Stimulated activated CD4-positive, alpha-beta T cell treated with anti-CD3 and anti-CD28 coated beads, Interleukin-4, amount 100 ng/mL, for 1 hour (primary cell): ENCODE data around the gene ERRFI1.

Experiments used
- DNase-seq: peaks from one replicate; pipeline ENCODE4 v3.0.0-alpha.2; 2020

The ERRFI1 gene

DNA sequence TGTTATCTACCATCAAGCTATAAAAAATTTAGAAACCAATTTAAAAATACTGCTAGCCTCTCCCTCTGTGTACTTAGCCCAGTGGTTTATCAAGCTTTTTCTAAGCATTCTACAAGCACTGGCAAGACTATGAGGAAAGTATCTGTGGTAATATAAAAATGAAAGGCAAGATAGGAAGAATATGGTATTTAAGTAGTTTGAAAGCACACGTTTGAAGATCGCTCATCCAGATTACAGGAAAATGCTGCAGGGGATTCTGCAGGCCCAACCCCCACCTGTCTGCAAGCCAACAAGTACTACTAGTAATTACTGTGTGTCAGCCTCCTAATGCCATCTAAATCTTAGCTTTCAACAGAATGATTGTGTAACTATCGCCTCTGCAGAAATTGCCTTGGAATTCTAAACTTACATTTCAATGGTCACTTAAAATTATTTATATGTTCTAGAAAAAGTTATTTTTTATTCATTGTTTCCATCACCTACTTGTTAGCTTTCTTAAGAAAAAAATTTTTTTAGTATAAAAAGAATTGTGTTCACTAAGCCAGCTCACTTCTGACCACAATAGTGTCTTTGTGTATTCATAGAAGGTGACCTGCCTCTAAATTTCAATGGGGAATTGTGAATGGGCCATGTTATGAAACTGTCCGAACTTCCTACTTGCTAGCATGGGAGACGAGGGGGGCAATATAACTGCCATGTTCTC is 8.5 kb downstream of the ERRFI1 start:
- DNase-seq = no peak

DNA sequence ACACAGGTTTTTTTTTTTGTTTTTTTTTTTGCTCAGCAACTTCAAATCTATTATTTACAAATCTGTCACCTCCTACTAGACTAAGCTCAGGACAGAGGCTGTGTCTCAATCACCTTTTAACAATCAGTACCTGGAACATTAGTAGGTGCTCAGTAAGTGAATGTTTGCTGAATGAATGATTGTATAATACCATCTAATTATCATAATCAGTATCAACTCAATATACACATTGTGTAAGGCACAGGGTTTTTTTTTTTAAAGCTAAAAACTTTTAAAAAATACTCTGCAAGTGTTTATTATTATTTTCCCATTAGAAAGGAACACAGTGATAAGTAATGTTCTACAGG is 9.2 kb downstream of the ERRFI1 start:
- no peak for DNase-seq

GRCh38 chr1:8016210-8016894 is 9.8 kb downstream of the ERRFI1 start:
- DNase-seq = no peak

DNA sequence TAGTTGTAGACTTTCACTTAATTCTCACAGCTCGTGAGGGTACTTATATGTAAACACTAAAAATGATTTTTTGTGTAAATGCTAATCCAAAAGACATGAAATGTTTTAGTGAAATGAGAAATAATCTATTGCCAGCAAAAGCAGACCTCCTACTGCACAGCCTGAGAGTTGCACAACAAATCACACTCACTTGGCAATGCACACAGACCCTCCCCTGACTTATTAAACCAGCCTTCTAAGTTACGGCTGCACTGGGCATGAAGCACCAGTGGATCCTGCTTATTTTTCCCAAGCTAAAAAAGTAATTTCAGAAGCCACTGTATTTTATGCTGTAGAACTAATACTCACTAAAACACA is 10.3 kb downstream of the ERRFI1 start:
- no peak for DNase-seq

DNA sequence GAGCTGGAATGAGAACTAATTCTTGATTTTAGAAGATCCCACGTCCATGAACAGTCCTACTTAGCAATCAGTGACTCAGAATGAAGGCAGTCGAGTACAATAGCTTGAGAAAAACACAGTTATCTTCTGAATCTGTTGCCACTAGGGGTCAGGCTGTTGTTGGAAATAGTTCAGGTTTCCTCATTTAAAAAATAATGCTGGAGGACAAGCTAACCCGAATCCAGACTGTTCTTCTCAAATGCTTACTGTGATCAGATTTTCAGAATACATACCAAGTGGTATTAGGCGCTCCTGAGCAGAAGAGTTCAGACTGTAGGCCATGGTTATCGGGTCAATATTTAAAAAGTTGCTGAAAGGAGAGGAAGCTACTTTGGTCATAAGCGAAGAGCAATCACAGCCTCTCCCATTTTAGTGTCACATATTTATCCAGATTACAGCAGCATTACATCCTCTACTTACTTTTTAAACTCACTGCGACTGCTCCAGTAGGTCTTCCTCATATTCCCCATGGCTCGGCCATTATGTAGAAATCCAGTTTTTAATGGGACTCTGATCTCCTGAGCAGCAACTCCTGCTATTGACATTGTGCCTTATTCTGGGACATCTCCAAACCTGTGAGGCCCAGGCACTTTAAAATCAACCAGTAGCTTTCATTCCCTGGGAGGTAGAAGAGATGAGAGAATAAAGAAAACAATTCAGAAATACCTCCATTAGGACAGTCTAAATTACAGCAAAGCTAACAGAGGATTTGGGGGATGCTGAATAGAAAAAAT is 10.9 kb downstream of the ERRFI1 start:
- DNase-seq = no peak

DNA sequence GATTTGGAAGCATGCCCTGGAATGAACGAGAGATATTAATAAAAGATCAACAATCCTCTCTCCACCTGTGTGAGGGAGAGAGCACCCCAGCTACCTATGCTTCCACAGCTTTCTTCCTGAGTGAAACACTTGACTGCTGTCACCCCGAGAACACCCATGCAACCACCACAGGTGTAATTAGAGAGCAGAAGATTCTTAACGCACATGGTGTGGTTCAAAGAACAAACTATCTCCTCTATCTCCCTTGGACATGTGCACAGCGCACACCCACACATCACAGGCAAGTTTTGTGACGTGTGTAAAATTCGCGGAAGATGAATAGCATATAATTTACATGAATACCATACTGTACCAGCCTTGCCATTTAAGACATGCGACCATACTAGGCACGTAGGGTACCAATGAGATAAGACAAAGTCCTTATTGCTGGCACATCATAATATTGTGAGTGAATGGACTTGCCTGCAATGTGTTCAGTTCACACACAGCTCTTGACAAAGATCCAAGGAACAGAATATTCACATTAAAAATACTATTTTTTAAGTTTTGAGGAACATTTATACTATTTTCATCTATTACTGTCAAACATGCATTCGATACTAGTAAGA is 11.6 kb downstream of the ERRFI1 start:
- no peak for DNase-seq

- no peak for DNase-seq
These were observed 12.3 kb downstream of the ERRFI1 start for GRCh38 chr1:8013800-8014199.

DNA sequence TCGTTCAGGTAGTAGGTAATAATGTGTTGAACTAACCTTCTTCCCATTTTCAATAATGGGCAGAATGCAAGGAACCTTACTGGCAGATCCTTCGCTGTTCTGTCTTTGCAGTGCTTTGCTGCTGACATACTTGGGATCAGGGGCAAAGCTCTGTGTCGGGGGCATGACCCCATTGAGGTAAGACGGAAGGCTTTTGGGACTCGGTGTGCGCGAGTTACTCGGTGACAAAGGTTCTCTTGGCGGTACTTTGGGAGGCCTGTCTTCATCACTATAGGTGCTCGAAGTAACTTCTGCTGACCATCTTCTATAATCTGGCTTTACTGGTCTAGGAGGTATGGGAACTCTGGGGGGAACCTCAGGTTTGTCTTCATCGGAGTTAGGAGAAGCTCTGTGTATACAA is 12.7 kb downstream of the ERRFI1 start:
- no peak for DNase-seq

- DNase-seq = no peak
These were observed 13.2 kb downstream of the ERRFI1 start for GRCh38 chr1:8012955-8013354.

GRCh38 chr1:8011923-8012858 is 13.9 kb downstream of the ERRFI1 start:
- no peak for DNase-seq

DNA sequence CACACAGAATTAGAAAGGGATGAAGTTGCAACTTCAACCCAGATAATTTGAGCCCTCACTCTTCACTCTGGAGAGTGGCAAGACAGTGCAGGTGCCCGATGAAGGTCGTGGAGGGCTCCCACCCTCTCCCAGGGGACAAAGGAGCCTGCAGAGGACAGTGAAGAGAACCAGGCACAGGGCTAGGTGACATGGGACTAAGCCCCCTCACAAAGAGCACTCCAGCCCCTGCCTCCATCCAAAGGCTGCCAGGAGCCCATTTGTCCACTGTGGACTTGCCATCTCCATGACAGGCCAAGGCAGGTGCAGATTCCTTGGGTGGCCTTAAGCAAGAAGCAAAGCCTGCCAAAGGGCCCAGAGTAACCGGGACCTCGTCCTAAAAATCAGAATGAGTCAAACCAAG is 15.1 kb downstream of the ERRFI1 start:
- DNase-seq = no peak

- DNase-seq = no peak
These were observed 15.9 kb downstream of the ERRFI1 start for GRCh38 chr1:8010080-8010664.

- DNase-seq = no peak
These were observed 16.8 kb downstream of the ERRFI1 start for GRCh38 chr1:8009043-8010002.

- no peak for DNase-seq
These were observed 19.8 kb downstream of the ERRFI1 start for GRCh38 chr1:8006037-8006963.

DNA sequence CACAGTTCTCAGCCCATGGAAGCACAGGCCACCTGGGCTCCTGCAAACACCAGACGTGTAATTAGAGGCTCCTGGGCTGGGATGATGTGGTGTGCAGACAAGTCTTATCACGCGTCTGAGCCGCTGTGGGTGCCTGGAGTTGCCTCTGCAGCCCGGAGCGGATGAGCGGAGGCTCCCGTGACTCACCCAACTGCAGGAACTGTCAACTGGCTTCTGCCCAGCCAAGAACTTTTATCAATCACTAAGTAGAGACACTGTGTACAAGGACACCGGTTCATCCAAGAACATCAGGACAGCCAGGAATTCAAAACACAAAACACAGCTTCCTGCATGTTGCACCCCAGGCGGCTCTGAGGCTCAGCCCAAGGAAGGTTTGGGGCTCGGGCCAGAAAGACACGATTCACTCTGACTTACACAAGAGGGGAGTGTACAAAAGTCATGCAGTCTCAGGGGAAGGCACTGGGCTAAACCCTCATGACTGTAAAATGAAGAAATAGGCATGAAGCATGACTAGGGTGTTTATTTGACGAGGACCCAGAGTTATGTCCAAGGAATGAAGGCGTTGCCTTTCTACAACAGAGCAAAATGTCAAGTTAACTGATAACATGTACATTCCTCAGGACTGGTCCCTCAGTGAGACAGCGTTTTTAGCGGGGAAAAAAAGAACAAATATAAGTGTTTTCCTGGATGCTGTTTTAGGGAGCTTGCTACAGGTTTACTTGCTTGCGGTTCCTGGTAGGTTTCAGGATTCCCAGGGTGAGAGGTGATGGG is 21.1 kb downstream of the ERRFI1 start:
- no peak for DNase-seq

DNA sequence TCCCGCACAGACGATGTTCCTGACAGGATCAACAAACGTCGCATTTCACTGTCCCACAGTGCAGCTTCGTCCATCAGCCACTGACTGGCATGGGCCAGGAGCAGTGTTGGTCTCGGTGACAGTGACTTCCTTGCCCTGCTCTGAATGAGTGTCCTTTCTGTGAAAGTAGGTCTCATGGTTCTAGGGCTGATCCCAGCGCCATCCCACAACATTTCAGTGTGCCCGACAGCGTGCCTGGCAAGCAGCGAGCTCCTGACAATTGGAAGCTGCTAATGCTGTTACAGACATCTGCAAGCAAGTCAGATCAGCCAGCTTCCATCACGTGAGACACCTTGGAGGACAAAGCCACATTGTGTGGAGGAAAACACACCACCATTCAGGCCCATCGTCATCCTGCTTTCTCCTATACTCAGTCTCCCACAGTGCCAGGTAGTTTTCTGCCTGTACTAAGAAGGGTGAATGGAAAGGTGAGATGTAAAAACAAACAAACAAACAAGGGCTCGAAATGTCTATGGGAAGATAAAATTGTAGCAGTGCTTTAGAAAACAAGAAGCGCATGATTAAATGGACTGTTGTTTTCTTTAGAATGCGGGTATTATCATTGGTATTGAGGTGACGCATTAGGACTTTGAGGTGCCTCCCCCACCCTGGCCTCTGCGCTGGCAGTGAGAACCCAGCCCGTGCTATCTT is 21.9 kb downstream of the ERRFI1 start:
- no peak for DNase-seq

GRCh38 chr1:8003438-8004112 is 22.5 kb downstream of the ERRFI1 start:
- DNase-seq = no peak

DNA sequence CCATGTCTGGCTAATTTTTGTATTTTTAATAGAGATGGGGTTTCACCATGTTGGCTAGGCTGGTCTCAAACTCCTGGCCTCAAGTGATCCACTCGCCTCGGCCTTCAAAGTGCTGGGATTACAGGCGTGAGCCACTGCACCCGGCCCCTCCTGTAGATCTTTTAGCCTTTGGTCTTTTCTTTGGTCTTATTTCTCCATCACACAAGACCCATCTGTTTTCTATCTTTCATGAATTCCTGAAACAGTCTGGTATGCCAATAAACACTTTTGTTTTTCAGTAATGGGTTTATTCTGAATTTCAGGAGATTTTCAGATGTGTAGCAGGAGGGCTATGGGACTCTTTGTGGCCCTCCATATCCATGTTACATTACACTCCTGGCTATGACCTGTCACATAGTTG is 23.2 kb downstream of the ERRFI1 start:
- no peak for DNase-seq
